T-helper 1 cell treated with Interleukin-12 subunit alpha and Interleukin-12 subunit beta and Interleukin-4 antibody, amounts not matched to agents 30 μg/mL and 1 μg/mL, for 36 hours (primary cell): Measurements from ENCODE around the gene ATXN7L3.
A peak's percentile ranks its signal among the peaks of the same experiment; 100 is the strongest.
"Not testable (repeated sequence)": the region's sequence is repeated elsewhere in the genome, so short reads cannot be mapped to it uniquely, and the experiment has no call there.

Experiments used
- H3K27ac Mint-ChIP-seq: one replicate; pipeline ENCODE4 v1.8.0; 2021; ENCODE audit warnings: mild to moderate bottlenecking, mixed read lengths
- H3K27me3 Mint-ChIP-seq: one replicate; pipeline ENCODE4 v1.8.0; 2021; ENCODE audit warnings: low read depth, mixed read lengths
- H3K36me3 Mint-ChIP-seq: one replicate; pipeline ENCODE4 v1.8.0; 2021; ENCODE audit warnings: low read depth, mixed read lengths
- H3K4me1 Mint-ChIP-seq: one replicate; pipeline ENCODE4 v1.8.0; 2021; ENCODE audit warnings: low read depth, mixed read lengths
- H3K4me3 Mint-ChIP-seq: one replicate; pipeline ENCODE4 v1.8.0; 2021; ENCODE audit warnings: mild to moderate bottlenecking, moderate library complexity, mixed read lengths
- H3K9me3 Mint-ChIP-seq: one replicate; pipeline ENCODE4 v1.8.0; 2021; ENCODE audit warnings: mixed read lengths

Gene ATXN7L3

DNA sequence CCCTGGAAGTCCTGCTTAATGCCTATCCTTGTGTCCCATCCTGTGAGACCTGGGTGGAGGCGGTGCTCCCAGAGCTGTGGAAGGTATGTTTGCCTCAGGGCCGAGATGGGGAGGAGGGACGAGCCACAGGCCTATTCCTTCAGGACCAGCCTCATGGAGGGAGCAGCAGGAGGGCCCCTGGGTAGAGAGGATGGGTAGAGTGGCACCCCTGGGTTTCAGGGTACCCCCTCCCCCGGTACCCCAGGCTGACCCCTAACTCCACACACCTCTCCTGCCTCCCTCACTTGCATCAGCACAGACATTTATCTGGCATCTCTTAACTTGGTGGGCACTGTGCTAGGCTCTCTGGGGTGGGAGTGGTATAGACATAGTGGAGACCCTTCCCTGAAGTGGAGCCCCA, 22.0 kb downstream of the ATXN7L3 start:
- H3K36me3 Mint-ChIP-seq = peaks cover 25% of the 10 kb centered on the region
- H3K27ac Mint-ChIP-seq = no peak overlapping the region
- H3K4me3 Mint-ChIP-seq = no peak overlapping the region
- H3K27me3 Mint-ChIP-seq = no peaks in the 10 kb centered on the region
- H3K4me1 Mint-ChIP-seq = peaks cover 5% of the 10 kb centered on the region
- H3K9me3 Mint-ChIP-seq = no peaks in the 10 kb centered on the region

DNA sequence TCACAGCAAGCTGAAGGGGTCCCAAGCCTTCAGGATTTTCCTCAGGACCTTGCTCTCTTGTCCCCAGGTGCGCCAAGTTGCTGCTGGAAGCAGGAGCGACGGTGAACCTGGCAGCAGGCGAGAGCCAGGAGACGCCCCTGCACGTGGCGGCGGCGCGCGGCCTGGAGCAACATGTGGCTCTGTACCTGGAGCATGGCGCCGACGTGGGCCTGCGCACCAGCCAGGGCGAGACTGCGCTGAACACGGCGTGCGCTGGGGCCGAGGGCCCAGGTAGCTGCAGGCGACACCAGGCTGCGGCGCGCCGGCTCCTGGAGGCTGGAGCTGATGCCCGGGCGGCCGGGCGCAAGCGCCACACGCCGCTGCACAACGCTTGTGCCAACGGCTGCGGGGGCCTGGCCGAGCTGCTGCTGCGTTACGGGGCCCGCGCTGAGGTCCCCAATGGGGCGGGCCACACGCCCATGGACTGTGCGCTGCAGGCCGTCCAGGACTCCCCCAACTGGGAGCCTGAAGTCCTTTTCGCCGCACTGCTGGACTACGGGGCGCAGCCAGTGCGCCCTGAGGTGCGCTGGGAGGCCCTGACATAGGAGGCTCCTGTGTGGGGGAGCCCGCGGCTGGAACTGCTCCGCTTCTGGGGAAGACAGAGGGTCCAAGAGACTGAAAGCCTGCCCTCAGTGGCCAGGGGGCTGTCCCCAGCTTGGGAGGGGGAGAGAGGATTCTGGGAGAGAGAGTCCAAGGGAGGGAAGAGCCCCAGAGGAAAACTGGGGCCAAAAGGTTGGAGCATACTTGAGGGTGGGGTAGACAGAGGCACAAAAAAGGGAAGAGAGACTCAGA, 22.8 kb downstream of the ATXN7L3 start:
- Mint-ChIP-seq H3K27ac (no peak overlapping the region), H3K36me3 (peaks cover 22% of the 10 kb centered on the region), H3K9me3 (no peaks in the 10 kb centered on the region)

DNA sequence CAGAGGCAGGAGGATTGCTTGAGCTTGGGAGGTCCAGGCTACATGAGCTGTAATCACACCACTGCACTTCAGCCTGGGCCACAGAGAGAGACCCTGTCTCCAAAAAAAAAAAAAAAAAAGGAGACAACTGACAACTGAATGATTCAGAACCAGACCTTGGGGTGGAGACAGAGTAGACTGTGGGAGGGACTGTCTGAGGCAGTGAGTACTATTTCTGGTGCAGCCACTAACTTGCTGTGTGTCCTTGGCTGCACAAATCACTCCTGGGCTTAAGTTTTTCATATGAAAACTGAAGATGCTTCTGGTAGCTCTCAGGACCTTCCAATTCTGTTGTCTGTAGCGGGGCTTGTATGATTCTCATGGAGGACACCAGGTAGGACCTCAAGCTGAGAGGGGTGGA, 23.4 kb downstream of the ATXN7L3 start:
- Mint-ChIP-seq H3K27ac (no peak overlapping the region), H3K36me3 (peaks cover 19% of the 10 kb centered on the region), H3K27me3 (no peaks in the 10 kb centered on the region), H3K4me3 (no peak overlapping the region), H3K9me3 (no peaks in the 10 kb centered on the region), H3K4me1 (no peaks in the 10 kb centered on the region)

More for the DNA sequence above, 22.8 kb downstream of the ATXN7L3 start:
- peaks cover 2% of the 10 kb centered on the region for H3K4me1 Mint-ChIP-seq
- H3K4me3 Mint-ChIP-seq = no peak overlapping the region
- no peaks in the 10 kb centered on the region for H3K27me3 Mint-ChIP-seq

DNA sequence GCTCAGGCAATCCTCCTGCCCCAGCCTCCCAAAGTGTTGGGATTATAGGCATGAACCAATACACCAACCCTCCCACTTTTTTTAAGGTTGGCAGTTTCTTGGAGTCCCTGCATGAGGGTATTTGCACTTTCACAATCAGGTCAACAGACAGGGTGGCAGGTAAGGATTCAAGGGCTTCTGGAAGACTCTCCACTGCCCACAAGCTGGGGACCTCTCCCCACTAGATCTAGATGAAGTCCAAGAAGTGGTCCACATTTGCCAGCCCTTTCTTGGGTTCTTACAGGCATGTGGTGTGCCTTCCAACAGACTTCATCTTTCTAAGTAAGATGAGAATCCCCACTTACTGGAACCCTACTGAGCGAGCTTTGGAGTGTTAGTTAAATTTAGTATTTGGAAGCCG, 25.3 kb downstream of the ATXN7L3 start:
- H3K27me3 Mint-ChIP-seq = no peaks in the 10 kb centered on the region
- H3K9me3 Mint-ChIP-seq = no peaks in the 10 kb centered on the region
- no peak overlapping the region for H3K4me3 Mint-ChIP-seq
- peaks cover 19% of the 10 kb centered on the region for H3K36me3 Mint-ChIP-seq
- H3K27ac Mint-ChIP-seq = peak overlapping the region; percentile 15
- H3K4me1 Mint-ChIP-seq = peaks cover 1% of the 10 kb centered on the region

DNA sequence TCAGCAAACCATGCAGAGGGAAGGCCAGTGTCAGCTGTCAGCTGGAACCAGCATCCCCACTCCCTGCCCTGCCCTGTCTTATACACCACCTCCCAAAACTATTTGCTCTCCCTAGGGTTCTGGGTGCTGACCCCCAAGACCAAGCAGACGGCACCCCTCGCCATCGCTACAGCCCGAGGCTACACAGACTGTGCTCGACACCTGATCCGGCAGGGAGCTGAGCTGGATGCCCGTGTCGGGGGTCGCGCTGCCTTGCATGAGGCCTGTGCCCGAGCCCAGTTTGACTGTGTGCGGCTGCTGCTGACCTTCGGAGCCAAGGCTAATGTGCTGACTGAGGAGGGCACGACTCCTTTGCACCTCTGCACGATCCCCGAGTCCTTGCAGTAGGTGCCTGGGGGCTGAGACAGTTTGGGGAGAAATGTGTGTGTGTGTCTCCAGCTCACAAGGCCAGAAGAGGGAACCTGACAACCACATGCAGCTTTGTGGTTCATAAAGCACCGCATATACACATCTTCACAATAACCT, 27.7 kb downstream of the ATXN7L3 start:
- Mint-ChIP-seq H3K9me3 (no peaks in the 10 kb centered on the region), H3K4me3 (no peak overlapping the region), H3K36me3 (peaks cover 12% of the 10 kb centered on the region), H3K4me1 (peaks cover 10% of the 10 kb centered on the region), H3K27me3 (no peaks in the 10 kb centered on the region), H3K27ac (no peak overlapping the region)

DNA sequence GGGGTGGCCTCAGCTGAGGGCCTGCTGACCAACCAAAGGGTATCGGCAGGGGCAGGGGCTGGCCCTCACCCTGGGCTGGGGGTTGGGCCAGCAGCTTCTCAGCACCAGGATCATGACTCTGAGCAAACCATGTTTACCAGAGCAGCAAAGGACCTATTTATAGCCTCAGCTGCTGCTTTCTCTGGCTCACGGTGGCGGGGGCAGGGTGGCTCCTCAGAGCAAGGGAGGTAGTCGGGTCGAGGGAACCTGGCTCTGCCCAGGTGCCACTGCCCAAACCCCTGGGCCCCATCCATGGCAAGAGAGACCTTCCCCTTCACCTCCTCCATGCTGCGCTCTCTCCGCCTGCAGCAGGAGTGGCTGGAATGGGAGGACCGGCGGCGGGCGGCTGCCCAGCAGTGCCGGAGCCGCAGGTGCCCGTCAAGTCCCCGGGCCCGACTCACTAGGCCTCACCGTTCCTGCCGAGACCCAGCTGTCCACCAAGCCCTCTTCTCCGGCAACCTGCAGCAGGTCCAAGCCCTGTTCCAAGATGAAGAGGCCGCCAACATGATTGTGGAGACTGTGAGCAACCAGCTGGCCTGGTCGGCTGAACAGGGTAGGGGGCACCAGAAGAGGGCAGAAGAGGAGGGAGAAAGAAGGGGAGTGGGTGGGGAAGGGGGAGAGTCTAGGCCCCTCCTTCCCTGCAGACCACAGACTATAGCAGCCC, 29.0 kb downstream of the ATXN7L3 start, which contains the start of gene ASB16:
ASB16 (plus strand) TSS at position 206 of the 703 bp plus-strand sequence; CDS start at position 292, 86 bp downstream.
- peaks cover 6% of the 10 kb centered on the region for H3K36me3 Mint-ChIP-seq
- no peak within 1 kb of the TSS for H3K4me3 Mint-ChIP-seq
- H3K9me3 Mint-ChIP-seq = no peaks in the 10 kb centered on the region
- H3K27ac Mint-ChIP-seq = peak within 1 kb of the TSS; percentile 55
- H3K27me3 Mint-ChIP-seq = no peaks in the 10 kb centered on the region
- H3K4me1 Mint-ChIP-seq = peaks cover 10% of the 10 kb centered on the region

DNA sequence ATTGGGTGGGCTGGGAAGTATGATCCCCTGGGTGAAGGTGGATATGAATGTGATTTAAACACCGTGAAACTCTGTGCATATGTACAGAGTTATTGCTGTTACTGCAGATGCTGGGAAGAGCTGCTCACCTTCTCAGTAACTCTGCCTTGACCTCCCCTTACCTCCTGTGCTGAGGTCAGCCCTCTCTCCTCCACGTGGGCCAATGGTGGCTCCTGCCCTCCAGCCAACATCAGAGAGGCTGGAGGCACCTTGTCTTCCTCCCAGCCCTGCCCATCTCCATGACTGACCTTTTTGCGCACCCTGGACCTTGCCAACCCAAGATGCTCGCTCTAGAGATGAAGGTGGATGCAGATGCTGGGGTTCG, 29.6 kb downstream of the ATXN7L3 start:
- Mint-ChIP-seq H3K27ac (peak overlapping the region; percentile 55), H3K4me3 (no peak overlapping the region), H3K27me3 (no peaks in the 10 kb centered on the region)

DNA sequence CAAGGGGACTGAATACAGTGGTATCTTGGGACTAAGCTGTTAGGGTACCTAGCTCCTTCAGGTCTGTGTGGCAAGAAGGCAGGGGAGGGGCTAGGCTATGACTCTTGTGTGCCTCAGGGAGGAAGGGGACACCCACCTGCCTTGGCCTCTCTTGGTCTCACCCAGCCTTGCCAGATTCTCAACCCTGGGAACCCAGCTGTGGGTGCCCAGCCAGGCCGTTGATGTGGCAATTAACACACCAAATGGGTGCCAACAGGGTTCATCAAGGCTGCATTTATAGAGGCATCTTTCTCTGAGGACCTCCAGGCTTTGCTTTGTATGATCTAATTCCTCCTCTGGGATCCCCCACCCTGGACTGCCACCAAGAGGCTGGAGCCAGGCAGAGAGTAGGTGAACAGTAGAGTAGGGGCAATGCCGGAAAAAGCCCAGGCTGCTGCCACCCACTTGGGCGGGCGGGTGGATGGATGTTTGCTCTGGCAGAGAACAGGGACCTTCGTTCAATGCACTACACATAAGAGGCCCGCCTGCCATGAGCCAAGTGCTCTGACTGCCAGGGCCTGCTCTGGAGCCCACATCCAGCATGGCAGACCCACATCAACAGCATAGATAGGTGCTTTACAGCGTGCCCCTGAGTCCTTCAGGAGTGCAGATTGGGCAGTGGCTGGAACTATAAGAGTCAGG, 32.4 kb downstream of the ATXN7L3 start:
- H3K27me3 Mint-ChIP-seq = no peaks in the 10 kb centered on the region
- H3K36me3 Mint-ChIP-seq = peaks cover under 1% of the 10 kb centered on the region
- no peaks in the 10 kb centered on the region for H3K9me3 Mint-ChIP-seq
- peaks cover 10% of the 10 kb centered on the region for H3K4me1 Mint-ChIP-seq
- no peak overlapping the region for H3K27ac Mint-ChIP-seq
- H3K4me3 Mint-ChIP-seq = no peak overlapping the region

More for the DNA sequence above, 29.6 kb downstream of the ATXN7L3 start:
- Mint-ChIP-seq H3K4me1 (peaks cover 10% of the 10 kb centered on the region), H3K9me3 (no peaks in the 10 kb centered on the region), H3K36me3 (peaks cover 3% of the 10 kb centered on the region)

DNA sequence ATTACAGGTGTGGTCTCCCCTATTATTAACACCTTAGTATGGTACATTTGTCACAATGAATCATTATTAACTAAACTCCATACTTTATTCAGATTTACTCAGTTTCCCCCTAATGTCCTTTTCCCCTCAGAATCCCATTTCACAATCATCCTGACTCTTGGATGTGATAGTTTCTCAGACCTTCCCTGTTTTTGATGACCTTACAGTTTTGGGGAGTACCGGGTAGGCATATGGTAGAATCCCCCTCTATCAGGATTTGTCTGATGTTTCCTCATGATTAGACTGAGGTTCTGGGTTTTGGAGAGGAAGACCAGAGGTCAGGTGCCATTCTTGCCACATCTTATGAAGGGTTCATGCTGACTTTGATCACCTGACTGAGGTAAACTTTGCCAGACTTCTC, 35.2 kb downstream of the ATXN7L3 start:
- Mint-ChIP-seq H3K4me1 (peaks cover 8% of the 10 kb centered on the region), H3K27ac (no peak overlapping the region), H3K36me3 (peaks cover 3% of the 10 kb centered on the region), H3K27me3 (no peaks in the 10 kb centered on the region), H3K4me3 (no peak overlapping the region), H3K9me3 (no peaks in the 10 kb centered on the region)

DNA sequence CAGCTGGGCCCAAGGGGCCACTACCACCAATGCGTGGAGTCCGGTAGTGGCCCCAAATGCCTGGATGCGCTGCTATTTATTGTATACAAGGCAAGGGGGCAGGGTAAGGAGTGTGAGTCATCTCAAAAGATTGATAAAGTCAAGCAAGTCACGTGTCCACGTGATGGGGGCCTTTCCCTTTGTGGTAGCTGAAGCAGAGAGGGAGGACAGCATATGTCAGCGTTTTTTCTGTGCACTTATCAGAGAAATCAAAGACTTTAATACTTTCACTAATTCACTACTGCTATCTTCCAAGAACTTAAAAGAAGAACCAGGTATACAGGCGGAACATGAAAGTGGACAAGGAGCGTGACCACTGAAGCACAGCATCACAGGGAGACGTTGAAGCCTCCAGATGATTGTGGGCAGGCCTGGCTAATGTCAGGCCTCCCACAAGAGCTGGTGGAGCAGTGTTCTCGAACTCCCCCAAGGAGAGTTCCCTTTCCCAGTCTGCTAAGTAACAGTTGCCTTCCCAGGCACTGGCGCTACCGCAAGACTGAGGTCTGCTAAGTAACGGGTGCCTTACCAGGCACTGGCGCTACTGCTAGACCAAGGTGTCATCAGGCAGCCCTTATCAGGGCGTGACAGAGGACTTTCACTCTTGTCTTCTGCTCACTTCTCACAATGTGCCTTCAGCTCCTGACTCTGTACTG, 40.0 kb downstream of the ATXN7L3 start:
- Mint-ChIP-seq H3K4me3 (no peak overlapping the region), H3K4me1 (no peaks in the 10 kb centered on the region), H3K27ac (no peak overlapping the region), H3K27me3 (no peaks in the 10 kb centered on the region), H3K36me3 (peaks cover 9% of the 10 kb centered on the region), H3K9me3 (no peaks in the 10 kb centered on the region)

DNA sequence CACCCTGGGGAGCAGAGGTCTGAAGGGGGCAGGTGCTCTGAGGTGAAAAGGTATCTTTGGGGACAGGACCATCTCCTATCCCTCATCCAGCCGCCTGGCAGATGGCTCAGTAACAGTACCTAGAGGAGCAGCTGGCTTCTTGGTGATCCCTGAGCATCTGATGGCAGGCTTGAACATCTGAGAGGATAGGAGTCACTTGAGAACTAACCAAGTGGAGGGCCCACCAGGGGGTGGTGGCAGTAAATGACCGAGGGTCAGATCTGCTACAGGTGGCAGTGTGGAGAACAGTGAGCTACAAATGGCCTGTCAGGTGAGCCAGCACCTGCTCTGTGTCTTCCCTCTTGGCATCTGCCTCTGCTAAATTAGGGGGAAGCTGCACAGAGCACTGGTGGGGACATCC, 44.2 kb downstream of the ATXN7L3 start:
- no peaks in the 10 kb centered on the region for H3K27me3 Mint-ChIP-seq
- H3K4me1 Mint-ChIP-seq = peaks cover 9% of the 10 kb centered on the region
- no peaks in the 10 kb centered on the region for H3K9me3 Mint-ChIP-seq
- no peak overlapping the region for H3K27ac Mint-ChIP-seq
- H3K4me3 Mint-ChIP-seq = no peak overlapping the region
- H3K36me3 Mint-ChIP-seq = peaks cover 7% of the 10 kb centered on the region

DNA sequence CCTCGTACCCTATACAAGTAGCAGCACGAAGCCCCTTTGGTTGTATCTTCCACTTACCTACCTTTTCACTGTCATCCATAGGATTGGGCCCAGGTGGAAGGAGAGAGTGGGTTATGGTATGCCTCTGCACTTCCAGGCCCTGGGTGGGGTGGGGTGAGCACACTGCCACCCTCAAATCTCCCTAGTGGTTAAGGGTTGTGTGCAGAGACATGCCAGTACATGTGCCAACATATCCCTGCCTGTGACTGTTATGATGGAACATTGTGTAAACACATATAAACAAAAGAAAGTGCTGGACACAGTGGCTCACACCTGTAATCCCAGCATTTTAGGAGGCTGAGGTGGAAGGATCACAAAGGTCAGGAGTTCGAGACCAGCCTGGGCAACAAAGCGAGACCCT, 46.8 kb downstream of the ATXN7L3 start:
- Mint-ChIP-seq H3K4me1 (peaks cover 11% of the 10 kb centered on the region), H3K4me3 (no peak overlapping the region), H3K9me3 (no peaks in the 10 kb centered on the region), H3K27me3 (no peaks in the 10 kb centered on the region), H3K36me3 (peaks cover 14% of the 10 kb centered on the region), H3K27ac (peak overlapping the region; percentile 34)

DNA sequence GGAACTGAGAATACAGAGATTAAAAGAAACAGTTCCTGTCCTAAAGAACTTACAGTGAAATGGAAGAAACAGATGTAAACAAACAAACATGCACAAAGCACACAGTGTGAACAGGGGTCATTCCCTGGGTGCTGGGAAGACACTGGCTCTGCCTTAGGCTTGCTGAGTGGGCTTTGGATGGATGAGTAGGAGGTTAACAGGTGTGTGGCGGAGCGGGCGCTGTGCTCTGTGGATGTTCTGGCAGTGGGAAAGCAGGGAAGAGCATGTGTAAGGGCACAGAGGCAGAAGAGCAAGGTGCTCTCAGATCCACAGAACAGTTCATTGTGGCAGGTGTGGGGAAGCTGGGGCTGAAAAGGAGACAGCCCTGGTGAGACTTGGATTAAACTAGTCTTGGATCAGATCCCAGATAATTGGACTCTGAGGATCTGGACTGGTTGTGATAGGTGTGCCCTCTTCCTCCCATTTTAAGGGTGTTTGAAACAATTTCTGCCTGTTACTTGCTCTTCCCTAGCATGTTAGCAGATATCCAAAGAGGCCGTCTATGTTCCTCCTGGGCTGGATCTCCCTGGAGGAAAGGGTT, 49.8 kb downstream of the ATXN7L3 start:
- Mint-ChIP-seq H3K9me3 (no peaks in the 10 kb centered on the region), H3K27ac (peak overlapping the region; percentile 58), H3K27me3 (no peaks in the 10 kb centered on the region), H3K4me3 (no peak overlapping the region), H3K36me3 (peaks cover 12% of the 10 kb centered on the region), H3K4me1 (peaks cover 15% of the 10 kb centered on the region)

DNA sequence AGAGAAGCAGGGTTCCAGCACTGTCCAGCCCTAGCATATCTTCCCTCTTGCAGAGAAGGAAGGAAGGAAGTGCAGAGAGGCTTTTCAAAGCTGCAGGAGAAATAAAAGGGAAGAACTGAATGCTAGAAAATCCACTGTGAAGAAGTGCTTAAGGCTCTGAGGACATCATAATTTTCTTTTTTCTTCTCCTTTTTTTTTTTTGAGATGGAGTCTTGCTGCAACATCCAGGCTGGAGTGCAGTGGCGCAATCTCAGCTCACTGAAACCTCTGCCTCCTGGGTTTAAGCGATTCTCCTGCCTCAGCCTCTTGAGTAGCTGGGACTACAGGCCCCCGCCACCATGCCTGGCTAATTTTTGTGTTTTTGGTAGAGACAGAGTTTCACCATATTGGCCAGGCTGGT, 50.6 kb downstream of the ATXN7L3 start:
- H3K4me3 Mint-ChIP-seq, H3K9me3 Mint-ChIP-seq, H3K27ac Mint-ChIP-seq, H3K27me3 Mint-ChIP-seq: not testable (repeated sequence)
- H3K36me3 Mint-ChIP-seq = peaks cover 12% of the 10 kb centered on the region
- H3K4me1 Mint-ChIP-seq = peaks cover 15% of the 10 kb centered on the region
